ENCODE data around the gene DNAJC7. TPM values are rescaled to one million over a fixed set of nuclear protein-coding genes. Genes with fewer than 3 reads are reported as not detected.

Gene DNAJC7
- total RNA-seq, 2 experiments from 2014 or later = 86.7 to 93.7 TPM

- POLR2A ChIA-PET = interaction anchor here (0.6 to 1.4 kb wide), 3 partner anchors 9 to 137 kb away, joined by 3 to 5 read pairs (median 5); partner anchors contain the start of genes CNP and DHX58
- Mint-ChIP-seq H3K27ac (no peak overlapping the region), H3K27me3 (no peaks in the 10 kb centered on the region), H3K4me3 (no peak overlapping the region), H3K9me3 (no peaks in the 10 kb centered on the region), H3K36me3 (peaks cover 26% of the 10 kb centered on the region), H3K4me1 (peaks cover 12% of the 10 kb centered on the region)
- ATAC-seq (ENCODE audit: low read depth) = no peak
- DNase-seq = no peak
Measured at GRCh38 chr17:41975099-41976083, 41.8 kb downstream of the DNAJC7 start.

- POLR2A ChIA-PET = interaction anchor here (1.3 kb wide), 1 partner anchor 138 kb away, joined by 5 read pairs; the partner anchor contains the start of gene DHX58
- ATAC-seq (ENCODE audit: low read depth) (no peak), DNase-seq (no peak)
- Mint-ChIP-seq H3K36me3 (peaks cover 24% of the 10 kb centered on the region), H3K9me3 (no peaks in the 10 kb centered on the region), H3K4me3 (no peak overlapping the region), H3K27ac (no peak overlapping the region), H3K4me1 (peaks cover 14% of the 10 kb centered on the region), H3K27me3 (no peaks in the 10 kb centered on the region)
Measured at GRCh38 chr17:41974658-41975057, 42.6 kb downstream of the DNAJC7 start.

- peaks cover 27% of the 10 kb centered on the region for H3K36me3 Mint-ChIP-seq
Measured at GRCh38 chr17:41974031-41974430, 43.2 kb downstream of the DNAJC7 start.

GRCh38 chr17:41973408-41973811 lies 43.8 kb downstream of the DNAJC7 start:
- no peak for DNase-seq
- POLR2A ChIA-PET = no interaction called here
- ATAC-seq (ENCODE audit: low read depth) = no peak

More at GRCh38 chr17:41974031-41974430, 43.2 kb downstream of the DNAJC7 start:
- POLR2A ChIA-PET = interaction anchor here (0.7 kb wide), 1 partner anchor 418 kb away, joined by 3 read pairs; no protein-coding TSS in a partner anchor
- H3K27me3 Mint-ChIP-seq = no peaks in the 10 kb centered on the region
- no peak for DNase-seq
- H3K4me1 Mint-ChIP-seq = peaks cover 18% of the 10 kb centered on the region
- no peaks in the 10 kb centered on the region for H3K9me3 Mint-ChIP-seq
- no peak overlapping the region for H3K4me3 Mint-ChIP-seq
- no peak for ATAC-seq (ENCODE audit: low read depth)
- peak overlapping the region; percentile 38 for H3K27ac Mint-ChIP-seq

GRCh38 chr17:41972571-41973407 lies 44.5 kb downstream of the DNAJC7 start:
- Mint-ChIP-seq H3K36me3 (peaks cover 28% of the 10 kb centered on the region), H3K4me1 (peaks cover 22% of the 10 kb centered on the region), H3K27ac (no peak overlapping the region), H3K27me3 (no peaks in the 10 kb centered on the region), H3K9me3 (no peaks in the 10 kb centered on the region), H3K4me3 (no peak overlapping the region)
- DNase-seq = no peak
- ATAC-seq (ENCODE audit: low read depth) = no peak
- POLR2A ChIA-PET = interaction anchor here (1.1 kb wide), 1 partner anchor 45 kb away, joined by 3 read pairs; the partner anchor contains the start of gene DNAJC7

More at GRCh38 chr17:41973408-41973811, 43.8 kb downstream of the DNAJC7 start:
- H3K4me3 Mint-ChIP-seq = no peak overlapping the region
- H3K36me3 Mint-ChIP-seq = peaks cover 26% of the 10 kb centered on the region
- H3K4me1 Mint-ChIP-seq = peaks cover 18% of the 10 kb centered on the region
- no peaks in the 10 kb centered on the region for H3K27me3 Mint-ChIP-seq
- no peaks in the 10 kb centered on the region for H3K9me3 Mint-ChIP-seq
- no peak overlapping the region for H3K27ac Mint-ChIP-seq

GRCh38 chr17:41971721-41972523 lies 45.3 kb downstream of the DNAJC7 start:
- Mint-ChIP-seq H3K36me3 (peaks cover 23% of the 10 kb centered on the region), H3K27ac (no peak overlapping the region), H3K4me3 (no peak overlapping the region), H3K4me1 (peaks cover 24% of the 10 kb centered on the region), H3K27me3 (no peaks in the 10 kb centered on the region), H3K9me3 (no peaks in the 10 kb centered on the region)
- POLR2A ChIA-PET = interaction anchor here (0.7 to 1.1 kb wide), 2 partner anchors 45 to 46 kb away, joined by 3 read pairs; partner anchors contain the start of gene DNAJC7
- ATAC-seq (ENCODE audit: low read depth) = no peak
- DNase-seq = no peak

GRCh38 chr17:41970901-41971331 lies 46.3 kb downstream of the DNAJC7 start:
- ATAC-seq (ENCODE audit: low read depth) (no peak), DNase-seq (no peak)
- Mint-ChIP-seq H3K4me1 (peaks cover 24% of the 10 kb centered on the region), H3K36me3 (peaks cover 20% of the 10 kb centered on the region), H3K27ac (no peak overlapping the region), H3K27me3 (no peaks in the 10 kb centered on the region), H3K4me3 (no peak overlapping the region), H3K9me3 (no peaks in the 10 kb centered on the region)
- POLR2A ChIA-PET = interaction anchor here (0.7 to 6.3 kb wide), 2 partner anchors 47 to 48 kb away, joined by 3 to 87 read pairs; partner anchors contain the start of genes DNAJC7 and NKIRAS2

- Mint-ChIP-seq H3K27ac (no peak overlapping the region), H3K4me3 (no peak overlapping the region), H3K4me1 (peaks cover 33% of the 10 kb centered on the region), H3K27me3 (no peaks in the 10 kb centered on the region), H3K36me3 (peaks cover 20% of the 10 kb centered on the region), H3K9me3 (no peaks in the 10 kb centered on the region)
- DNase-seq (no peak), ATAC-seq (ENCODE audit: low read depth) (no peak)
- POLR2A ChIA-PET = interaction anchor here (1.0 to 6.3 kb wide), 2 partner anchors 50 to 103 kb away, joined by 3 to 87 read pairs; partner anchors contain the start of genes DNAJC7 and NKIRAS2
Measured at GRCh38 chr17:41968676-41969075, 48.6 kb downstream of the DNAJC7 start.

GRCh38 chr17:41967921-41968578 lies 49.2 kb downstream of the DNAJC7 start:
- peak overlapping the region; percentile 83 for H3K27ac Mint-ChIP-seq
- no peak for ATAC-seq (ENCODE audit: low read depth)
- POLR2A ChIA-PET = interaction anchor here (0.8 to 6.3 kb wide), 5 partner anchors 14 to 144 kb away, joined by 3 to 87 read pairs (median 8); partner anchors contain the start of genes DHX58, DNAJC7 and NKIRAS2

GRCh38 chr17:41967141-41967920 lies 49.9 kb downstream of the DNAJC7 start:
- ATAC-seq (ENCODE audit: low read depth) (no peak), DNase-seq (no peak)
- H3K4me3 Mint-ChIP-seq = peak overlapping the region; percentile 87
- POLR2A ChIA-PET = interaction anchor here (0.8 to 6.3 kb wide), 18 partner anchors 10 to 278 kb away, joined by 3 to 87 read pairs (median 4); partner anchors contain the start of genes ACLY, DHX58, DNAJC7 and HSPB9
- H3K4me1 Mint-ChIP-seq = peaks cover 32% of the 10 kb centered on the region
- peaks cover 16% of the 10 kb centered on the region for H3K36me3 Mint-ChIP-seq
- H3K27ac Mint-ChIP-seq = peak overlapping the region; percentile 83
- H3K27me3 Mint-ChIP-seq = no peaks in the 10 kb centered on the region
- no peaks in the 10 kb centered on the region for H3K9me3 Mint-ChIP-seq

More at GRCh38 chr17:41967921-41968578, 49.2 kb downstream of the DNAJC7 start:
- peaks cover 20% of the 10 kb centered on the region for H3K36me3 Mint-ChIP-seq
- H3K27me3 Mint-ChIP-seq = no peaks in the 10 kb centered on the region
- no peaks in the 10 kb centered on the region for H3K9me3 Mint-ChIP-seq
- peaks cover 33% of the 10 kb centered on the region for H3K4me1 Mint-ChIP-seq
- peak overlapping the region; percentile 87 for H3K4me3 Mint-ChIP-seq
- DNase-seq = no peak

Data from activated naive CD8-positive, alpha-beta T cell treated with anti-CD3 and anti-CD28 coated beads, Interleukin-2, amount 10 ng/mL, durations not matched to agents 7 days and 5 days (primary cell).